ENCODE results near the gene POU2AF3.

DNA sequence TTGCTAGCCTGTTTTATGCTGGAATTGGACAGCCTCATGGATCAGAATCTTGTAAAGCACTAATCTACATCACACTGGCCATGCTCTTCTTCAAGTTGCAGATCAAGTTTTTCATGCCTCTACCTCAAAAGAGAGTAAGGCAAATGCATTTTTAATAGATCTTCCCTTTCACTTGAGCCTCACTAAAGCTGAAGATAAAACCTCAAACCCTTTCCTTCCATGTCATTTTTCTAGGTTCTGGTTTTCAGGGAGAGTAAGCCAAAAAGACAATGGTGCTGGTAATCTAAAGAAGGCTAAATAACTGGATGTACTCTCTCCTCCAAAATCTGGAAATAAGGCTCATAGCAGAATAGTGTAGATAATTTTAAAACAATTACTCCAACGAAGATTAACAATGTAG is 52.5 kb downstream of the POU2AF3 start:
- no peak for TF ChIP-seq POLR2A (IDR thresholded peaks at IDR 0.05)
- TF ChIP-seq CTCF (IDR thresholded peaks at IDR 0.05), result no peak
